Measurements from ENCODE around the gene RIMKLA. TPM values are rescaled to one million over a fixed set of nuclear protein-coding genes. Genes with fewer than 3 reads are reported as not detected.

The RIMKLA gene
- total and polyA plus RNA-seq, 2 of the 13 experiments (the other 11 are each of a cell fraction or from before 2014, with no cell fraction given) = 2.5 to 3.8 TPM

GRCh38 chr1:42461196-42461595 lies 80.6 kb downstream of the RIMKLA start:
- in situ Hi-C loops (cut with HindIII; ENCODE audit: extremely low pct_ligation_motif_present, low pct_unique_long_range_greater_than_20kb) = no loop called here
- no TSS peak for BruUV-seq (replicated peaks)
- peaks cover 51% of the 10 kb centered on the region for H3K4me1 ChIP-seq (ENCODE audit: insufficient read depth, low read length)
- no peaks in the 10 kb centered on the region; a peak in 1 of 5 replicates for H3K27me3 ChIP-seq (ENCODE audit: control insufficient read depth in 1 of 2, insufficient read depth in 2 of 2, low read length in 2 of 2)
- FAIRE-seq = no peak
- WGBS (ENCODE audit: low lambda C conversion rate) = 96% methylated on average over 2 of the region's 2 CpGs
- no peak overlapping the region for H3K9ac ChIP-seq (ENCODE audit: insufficient read depth, low read depth, low read length)
- H3K36me3 ChIP-seq (replicated peaks in 1 of 2; ENCODE audit: control insufficient read depth in 1 of 2, insufficient read depth in 2 of 2, low read length in 2 of 2) = peaks cover 1 to 6% of the 10 kb centered on the region in 2 experiments; a peak in 3 of 5 replicates
- no peaks in the 10 kb centered on the region for H3K9me3 ChIP-seq (ENCODE audit: low read length)
- TF ChIP-seq, protein P1, sequence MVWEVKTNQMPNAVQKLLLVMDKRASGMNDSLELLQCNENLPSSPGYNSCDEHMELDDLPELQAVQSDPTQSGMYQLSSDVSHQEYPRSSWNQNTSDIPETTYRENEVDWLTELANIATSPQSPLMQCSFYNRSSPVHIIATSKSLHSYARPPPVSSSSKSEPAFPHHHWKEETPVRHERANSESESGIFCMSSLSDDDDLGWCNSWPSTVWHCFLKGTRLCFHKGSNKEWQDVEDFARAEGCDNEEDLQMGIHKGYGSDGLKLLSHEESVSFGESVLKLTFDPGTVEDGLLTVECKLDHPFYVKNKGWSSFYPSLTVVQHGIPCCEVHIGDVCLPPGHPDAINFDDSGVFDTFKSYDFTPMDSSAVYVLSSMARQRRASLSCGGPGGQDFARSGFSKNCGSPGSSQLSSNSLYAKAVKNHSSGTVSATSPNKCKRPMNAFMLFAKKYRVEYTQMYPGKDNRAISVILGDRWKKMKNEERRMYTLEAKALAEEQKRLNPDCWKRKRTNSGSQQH (CRISPR knock-in tag; IDR thresholded peaks at IDR 0.05; ENCODE audit: low read depth) = no peak
- TF ChIP-seq RBFOX2 (IDR thresholded peaks at IDR 0.05; ENCODE audit: low read depth, low read length) = peak; percentile 17; the same call in 1 of the 2 replicates
- H3K4me2 ChIP-seq (ENCODE audit: low read depth, low read length) = no peak overlapping the region
- POLR2A ChIA-PET = no interaction called here
- H3K27ac ChIP-seq (ENCODE audit: extremely low read length, insufficient read depth, low read length) = no peak overlapping the region
- no peaks in the 10 kb centered on the region for H4K20me1 ChIP-seq (ENCODE audit: insufficient read depth, low read length)
- H3K79me2 ChIP-seq (ENCODE audit: insufficient read depth, low read length) = peaks cover 12% of the 10 kb centered on the region
- H3K4me3 ChIP-seq (replicated peaks in 1 of 3; ENCODE audit: insufficient read depth in 1 of 3, low read depth in 2 of 3, low read length in 3 of 3) = no peak overlapping the region
- DNase-seq (ENCODE audit: low spot score) = no peak
- H2AFZ ChIP-seq (ENCODE audit: low read length) = no peak overlapping the region
- no peak for ATAC-seq
- CTCF ChIA-PET (ENCODE audit: low intra/inter-chr PET ratio, low total read pairs) = no interaction called here
- intact Hi-C loops (cut with micrococcal nuclease; ENCODE audit: unreplicated experiment) = loop anchor here (5.0 kb wide), 1 partner anchor 124 kb away; the partner anchor contains the start of gene FOXJ3

DNA sequence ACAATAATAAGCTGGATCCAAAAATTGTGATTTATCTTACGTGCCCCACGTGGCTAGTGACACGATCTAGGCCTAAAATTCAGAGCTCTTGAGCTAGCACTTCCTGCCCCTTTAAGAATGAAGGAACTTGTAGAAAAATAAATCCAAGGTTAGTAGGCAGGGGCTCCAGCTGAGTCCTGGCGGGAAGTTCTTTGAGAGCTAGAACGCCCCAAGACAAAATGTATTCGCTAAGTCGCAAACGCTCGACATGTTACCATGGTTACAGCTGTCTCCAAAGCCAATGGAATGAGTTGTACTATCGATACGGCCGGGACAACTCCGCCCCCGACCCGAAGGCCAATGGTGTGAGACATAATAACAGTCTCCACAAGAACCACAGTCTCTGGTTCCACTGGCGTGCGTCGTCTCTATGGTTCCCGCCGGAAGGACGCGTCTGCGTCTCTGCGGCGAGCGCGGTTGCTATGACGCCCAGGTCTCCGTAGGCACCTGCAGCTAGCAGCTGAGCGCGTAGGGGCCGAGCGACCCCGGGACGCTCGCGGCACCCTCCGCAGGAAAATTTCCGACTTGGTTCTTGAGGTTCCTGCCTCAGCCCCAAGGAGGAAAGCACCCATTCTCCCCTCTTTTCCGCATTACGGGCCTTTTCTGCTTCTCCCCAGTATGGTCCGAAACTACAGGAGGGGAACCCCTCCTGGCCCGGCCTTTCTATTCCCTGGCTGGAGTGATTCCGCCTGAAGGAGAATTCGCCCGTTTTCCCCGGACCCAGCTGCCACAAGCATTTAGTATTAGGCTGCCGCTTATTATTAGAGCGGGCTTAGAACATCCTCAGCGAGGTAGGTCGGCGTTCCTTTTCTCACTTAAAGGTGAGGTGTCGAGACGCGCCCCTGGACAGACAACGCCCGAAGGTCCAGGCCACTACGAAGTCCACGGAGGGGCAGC lies 82.5 kb downstream of the RIMKLA start, which contains the start of gene CCDC30:
Gene CCDC30 (plus strand): TSS at position 459 of the 936 bp plus-strand sequence. CDS start 17,266 bp downstream, outside the sequence.
- peaks cover 0 to 6% of the 10 kb centered on the region in 2 experiments; a peak in 2 of 5 replicates for H3K36me3 ChIP-seq (replicated peaks in 1 of 2; ENCODE audit: control insufficient read depth in 1 of 2, insufficient read depth in 2 of 2, low read length in 2 of 2)
- peak; percentile 99 for ATAC-seq
- in situ Hi-C loops (cut with HindIII; ENCODE audit: extremely low pct_ligation_motif_present, low pct_unique_long_range_greater_than_20kb) (no loop called here), intact Hi-C loops (cut with micrococcal nuclease; ENCODE audit: unreplicated experiment) (loop anchor here (5.0 kb wide), 1 partner anchor 126 kb away; the partner anchor contains the start of gene FOXJ3)
- peak within 1 kb of the TSS; percentile 50 for H3K9ac ChIP-seq (ENCODE audit: insufficient read depth, low read depth, low read length)
- peaks cover 4% of the 10 kb centered on the region for H3K79me2 ChIP-seq (ENCODE audit: insufficient read depth, low read length)
- no TSS peak for BruUV-seq (replicated peaks)
- FAIRE-seq = peak; percentile 98
- 5% methylated on average over 20 of the region's 59 CpGs for WGBS (ENCODE audit: low lambda C conversion rate)
- peak; percentile 97 for DNase-seq (ENCODE audit: low spot score)
- no peaks in the 10 kb centered on the region for H4K20me1 ChIP-seq (ENCODE audit: insufficient read depth, low read length)
- peak within 1 kb of the TSS; percentile 54 for H3K27ac ChIP-seq (ENCODE audit: extremely low read length, insufficient read depth, low read length)
- peaks cover 43% of the 10 kb centered on the region for H3K4me1 ChIP-seq (ENCODE audit: insufficient read depth, low read length)
- H3K9me3 ChIP-seq (ENCODE audit: low read length) = no peaks in the 10 kb centered on the region
- CTCF ChIA-PET (ENCODE audit: low intra/inter-chr PET ratio, low total read pairs) = no interaction called here
- H2AFZ ChIP-seq (ENCODE audit: low read length) = no peak within 1 kb of the TSS
- POLR2A ChIA-PET = no interaction called here
- peak within 1 kb of the TSS; percentile 88 for H3K4me2 ChIP-seq (ENCODE audit: low read depth, low read length)
- H3K27me3 ChIP-seq (ENCODE audit: control insufficient read depth in 1 of 2, insufficient read depth in 2 of 2, low read length in 2 of 2) = no peaks in the 10 kb centered on the region
- peak within 1 kb of the TSS; percentile 65 to 85 (median 70) for H3K4me3 ChIP-seq (replicated peaks in 1 of 3; ENCODE audit: insufficient read depth in 1 of 3, low read depth in 2 of 3, low read length in 3 of 3)
- TF ChIP-seq SRSF9 (IDR thresholded peaks at IDR 0.05; ENCODE audit: borderline replicate concordance, insufficient read depth, low read depth, low read length, poor library complexity, severe bottlenecking) (no peak), ZNF275 (CRISPR knock-in tag; IDR thresholded peaks at IDR 0.05; ENCODE audit: borderline replicate concordance) (no peak), ZNF766 (CRISPR knock-in tag; IDR thresholded peaks at IDR 0.05; ENCODE audit: borderline replicate concordance) (no peak), ZNF557 (CRISPR knock-in tag; IDR thresholded peaks at IDR 0.05) (no peak), ZNF615 (CRISPR knock-in tag; IDR thresholded peaks at IDR 0.05; ENCODE audit: borderline replicate concordance) (no peak), ZNF746 (CRISPR knock-in tag; IDR thresholded peaks at IDR 0.05) (no peak), DMAP1 (CRISPR knock-in tag; IDR thresholded peaks at IDR 0.05) (no peak), ZNF274 (CRISPR knock-in tag; IDR thresholded peaks at IDR 0.05) (no peak), ZNF446 (CRISPR knock-in tag; IDR thresholded peaks at IDR 0.05) (no peak), MTF2 (CRISPR knock-in tag; IDR thresholded peaks at IDR 0.05; ENCODE audit: borderline replicate concordance) (no peak)
- TF ChIP-seq, protein P2, sequence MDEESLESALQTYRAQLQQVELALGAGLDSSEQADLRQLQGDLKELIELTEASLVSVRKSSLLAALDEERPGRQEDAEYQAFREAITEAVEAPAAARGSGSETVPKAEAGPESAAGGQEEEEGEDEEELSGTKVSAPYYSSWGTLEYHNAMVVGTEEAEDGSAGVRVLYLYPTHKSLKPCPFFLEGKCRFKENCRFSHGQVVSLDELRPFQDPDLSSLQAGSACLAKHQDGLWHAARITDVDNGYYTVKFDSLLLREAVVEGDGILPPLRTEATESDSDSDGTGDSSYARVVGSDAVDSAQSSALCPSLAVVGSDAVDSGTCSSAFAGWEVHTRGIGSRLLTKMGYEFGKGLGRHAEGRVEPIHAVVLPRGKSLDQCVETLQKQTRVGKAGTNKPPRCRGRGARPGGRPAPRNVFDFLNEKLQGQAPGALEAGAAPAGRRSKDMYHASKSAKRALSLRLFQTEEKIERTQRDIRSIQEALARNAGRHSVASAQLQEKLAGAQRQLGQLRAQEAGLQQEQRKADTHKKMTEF (CRISPR knock-in tag; IDR thresholded peaks at IDR 0.05) = no peak

All from HepG2 (cell line).